HG03039 (cell line): ENCODE measurements around the gene CAPRIN1.

Experiments used
- ATAC-seq: cut with Tn5 transposase; IDR thresholded peaks from one replicate; pipeline ENCODE4 v1.9.1; 2021; ENCODE audit warnings: mild to moderate bottlenecking, moderate library complexity; ENCODE audit not compliant: unreplicated experiment

CAPRIN1 gene

DNA sequence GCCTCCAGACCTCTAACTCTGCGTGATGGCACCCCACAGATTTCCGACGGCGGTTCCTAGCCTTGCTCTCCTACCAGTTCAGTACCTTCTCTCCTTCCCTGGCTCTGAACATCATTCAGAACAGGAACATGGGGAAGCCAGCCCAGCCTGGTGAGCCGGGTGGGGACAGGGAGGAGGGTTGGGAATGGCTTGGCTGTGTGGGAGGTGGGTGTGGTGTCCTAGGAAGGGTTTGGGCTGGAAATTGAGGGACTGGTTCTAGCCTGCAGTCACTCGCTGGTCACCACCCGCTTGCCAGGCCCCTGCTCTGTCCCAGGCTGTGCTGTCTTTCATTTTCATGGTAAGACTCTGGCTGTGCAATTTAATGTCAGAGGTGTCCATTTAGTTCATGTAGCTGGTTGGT lies 87.8 kb downstream of the CAPRIN1 start:
- no peak for ATAC-seq

DNA sequence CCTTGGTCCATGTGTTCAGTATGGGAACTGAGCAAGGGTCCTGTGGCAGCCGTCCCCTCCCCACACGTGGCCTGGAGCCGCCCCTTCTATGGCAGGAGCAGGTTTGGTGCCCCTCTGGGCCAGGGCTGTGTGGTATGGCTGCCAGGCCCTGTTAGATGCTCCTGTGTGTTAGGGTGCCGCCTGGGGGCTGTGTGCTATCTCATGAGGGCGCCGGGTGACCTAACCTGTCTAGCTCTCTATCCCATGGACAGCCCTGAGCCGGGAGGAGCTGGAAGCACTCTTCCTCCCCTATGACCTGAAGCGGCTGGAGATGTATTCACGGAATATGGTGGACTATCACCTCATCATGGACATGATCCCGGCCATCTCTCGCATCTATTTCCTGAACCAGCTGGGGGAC lies 88.6 kb downstream of the CAPRIN1 start:
- ATAC-seq: no peak

- no peak for ATAC-seq
Observed at GRCh38 chr11:34143048-34143447, 91.5 kb downstream of the CAPRIN1 start.

GRCh38 chr11:34145073-34145472 lies 93.5 kb downstream of the CAPRIN1 start:
- ATAC-seq: peak; percentile 61

- no peak for ATAC-seq
Observed at GRCh38 chr11:34145847-34146381, 94.4 kb downstream of the CAPRIN1 start.

DNA sequence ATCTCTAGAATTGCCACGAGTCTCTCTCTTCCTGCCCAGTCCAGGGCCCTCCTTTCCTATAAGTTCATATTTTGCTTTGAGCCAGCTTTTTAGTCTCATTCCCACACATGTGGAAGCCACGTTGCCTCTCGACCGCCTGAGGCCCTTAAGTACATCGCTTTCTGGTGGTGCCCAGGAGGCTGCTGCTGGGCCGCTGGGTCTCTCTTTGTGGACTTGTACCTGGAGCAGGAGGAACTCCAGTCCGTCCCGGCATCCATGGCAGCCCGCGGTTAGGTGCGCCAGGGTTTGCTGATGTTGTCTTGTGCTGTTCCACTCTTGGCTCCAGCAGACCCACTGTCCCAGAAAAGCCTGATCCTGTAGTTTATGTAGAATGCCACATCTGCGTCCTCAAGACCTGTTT lies 94.9 kb downstream of the CAPRIN1 start:
- ATAC-seq: no peak

GRCh38 chr11:34146866-34147265 lies 95.3 kb downstream of the CAPRIN1 start:
- no peak for ATAC-seq

DNA sequence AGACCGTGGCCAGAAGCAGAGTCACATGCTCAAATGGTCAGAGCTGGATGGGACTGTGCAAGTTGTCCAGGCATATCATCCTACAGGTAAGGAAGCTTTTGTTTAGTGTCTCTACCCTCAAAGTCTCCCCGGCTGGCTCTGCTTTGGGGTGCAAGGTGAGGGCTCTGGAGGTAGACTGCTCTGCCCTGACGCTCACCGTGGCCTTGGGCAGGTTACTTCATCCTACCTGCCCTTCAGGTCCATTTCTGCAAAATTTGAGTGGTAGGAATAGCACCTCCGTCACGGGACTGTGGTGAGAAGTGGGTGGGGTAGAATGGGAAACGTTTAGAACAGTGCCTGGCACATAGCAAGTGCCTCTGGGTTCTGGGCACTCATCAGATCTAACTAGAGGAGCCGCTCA lies 96.0 kb downstream of the CAPRIN1 start:
- ATAC-seq: no peak

DNA sequence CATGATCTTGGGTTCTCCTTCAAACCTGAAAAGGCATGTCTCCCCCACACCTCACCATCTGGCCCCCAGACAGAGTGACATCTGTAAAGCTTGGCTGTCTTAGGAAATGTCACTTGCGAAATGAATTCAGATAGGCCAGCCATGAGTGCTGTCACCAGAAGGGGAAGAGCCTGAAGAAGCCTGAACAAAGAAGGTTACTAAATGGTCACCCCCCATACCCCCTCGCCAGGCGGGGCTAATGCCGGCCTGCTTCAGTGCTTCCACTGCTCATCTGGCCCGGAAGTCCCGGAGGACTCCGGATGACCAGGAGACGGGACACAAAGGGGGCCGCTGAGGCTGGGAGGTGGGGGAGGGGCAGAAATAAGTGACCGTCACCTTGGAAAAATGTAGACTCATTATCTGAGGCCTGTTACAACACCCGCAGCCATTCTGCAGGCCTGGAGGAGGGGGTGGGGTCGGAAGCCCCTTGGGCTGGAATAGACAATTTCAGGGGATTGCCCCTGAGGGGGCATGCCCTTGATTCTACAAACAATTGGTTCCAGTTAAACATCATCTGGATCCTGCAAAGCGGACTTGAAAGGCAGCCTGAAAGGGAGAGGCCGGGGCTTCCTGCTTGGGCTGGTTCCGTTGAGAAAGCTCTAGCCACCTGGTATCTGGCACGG lies 97.1 kb downstream of the CAPRIN1 start:
- ATAC-seq: no peak

GRCh38 chr11:34149274-34149673 lies 97.7 kb downstream of the CAPRIN1 start:
- no peak for ATAC-seq

DNA sequence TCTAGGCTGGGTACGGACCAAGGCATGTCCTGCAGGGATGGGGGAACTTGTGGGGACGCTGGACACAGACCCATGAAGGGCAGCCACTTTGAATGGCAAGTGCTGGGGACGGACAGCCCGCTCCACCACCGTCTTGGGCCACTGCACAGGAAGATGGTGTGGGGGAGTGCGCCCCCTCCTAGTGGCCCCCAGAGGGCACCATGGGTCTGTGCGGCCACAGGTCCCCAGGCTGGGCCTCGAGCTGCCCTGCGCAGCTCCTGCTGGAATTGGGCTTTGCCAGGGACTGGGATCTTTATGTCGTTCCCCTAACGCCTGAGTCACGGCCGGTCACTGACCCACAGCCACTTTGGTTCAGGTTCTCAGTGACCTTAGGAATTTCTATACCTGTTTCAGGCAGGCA lies 98.3 kb downstream of the CAPRIN1 start:
- no peak for ATAC-seq

GRCh38 chr11:34150494-34151151 lies 99.1 kb downstream of the CAPRIN1 start:
- no peak for ATAC-seq
